CD4-positive, alpha-beta T cell treated with Interleukin-1 beta for 1 hour (primary cell): Measurements from ENCODE around the gene METTL26.

ENCODE experiments used
- DNase-seq, 2 donors: peaks; one replicate each; pipeline ENCODE4 v3.0.0-alpha.2; 2020 to 2022

The METTL26 gene

GRCh38 chr16:674968-675883 lies 39.1 kb upstream of the METTL26 start, which contains the start of gene RHBDL1:
TSS of gene RHBDL1 (plus strand) at chr16:675671. CDS start at chr16:675791, 120 bp downstream.
- no peak for DNase-seq

- no peak for DNase-seq
Measured at GRCh38 chr16:674214-674881, 38.2 kb upstream of the METTL26 start.

- DNase-seq, result no peak
Measured at GRCh38 chr16:673399-673991, 37.4 kb upstream of the METTL26 start.

- DNase-seq, result no peak
Measured at GRCh38 chr16:672851-673250, 36.7 kb upstream of the METTL26 start.

- no peak for DNase-seq
Measured at GRCh38 chr16:672371-672770, 36.3 kb upstream of the METTL26 start.

GRCh38 chr16:671353-672131 lies 35.4 kb upstream of the METTL26 start:
- no peak for DNase-seq

- DNase-seq, result no peak
Measured at GRCh38 chr16:670485-671352, 34.6 kb upstream of the METTL26 start.

- no peak for DNase-seq
Measured at GRCh38 chr16:669666-670065, 33.6 kb upstream of the METTL26 start.

GRCh38 chr16:668519-669171 lies 32.5 kb upstream of the METTL26 start:
- DNase-seq, result no peak

- DNase-seq, result peak; percentile 93 to 94
Measured at GRCh38 chr16:667780-668518, 31.8 kb upstream of the METTL26 start, which contains the start of gene RHOT2. TSS of gene RHOT2 (plus strand) at chr16:668132. CDS start at chr16:668200, 68 bp downstream.

GRCh38 chr16:667113-667779 lies 31.1 kb upstream of the METTL26 start:
- no peak for DNase-seq

GRCh38 chr16:666572-666971 lies 30.5 kb upstream of the METTL26 start:
- DNase-seq, result no peak

GRCh38 chr16:662597-662996 lies 26.5 kb upstream of the METTL26 start:
- no peak for DNase-seq

- DNase-seq, result no peak
Measured at GRCh38 chr16:662095-662494, 26.0 kb upstream of the METTL26 start.

- DNase-seq, result no peak
Measured at GRCh38 chr16:661184-661821, 25.2 kb upstream of the METTL26 start.

- DNase-seq, result peak; percentile 65 to 77
Measured at GRCh38 chr16:660459-661183, 24.5 kb upstream of the METTL26 start.

GRCh38 chr16:660132-660458 lies 24.0 kb upstream of the METTL26 start:
- DNase-seq, result no peak

GRCh38 chr16:659618-660017 lies 23.5 kb upstream of the METTL26 start:
- no peak for DNase-seq
